Cerebellar cortex (tissue), 1 donor: Measurements from ENCODE around the gene ARHGAP8.
"Not testable (repeated sequence)": the region's sequence is repeated elsewhere in the genome, so short reads cannot be mapped to it uniquely, and the experiment has no call there.

Experiments
- DNase-seq: peaks from one replicate; pipeline ENCODE4 v3.0.0-alpha.2; 2015; ENCODE audit warnings: low spot score

ARHGAP8 gene

GRCh38 chr22:44827666-44828190 is 75.4 kb downstream of the ARHGAP8 start:
- DNase-seq, result no peak

- DNase-seq, result peak; percentile 5
Observed at GRCh38 chr22:44828193-44828592, 75.8 kb downstream of the ARHGAP8 start.

- DNase-seq, result no peak
Observed at GRCh38 chr22:44831885-44832284, 79.5 kb downstream of the ARHGAP8 start.

GRCh38 chr22:44834065-44834464 is 81.7 kb downstream of the ARHGAP8 start:
- DNase-seq, result no peak

- DNase-seq, result no peak
Observed at GRCh38 chr22:44837481-44837880, 85.1 kb downstream of the ARHGAP8 start.

GRCh38 chr22:44838316-44839016 is 86.1 kb downstream of the ARHGAP8 start:
- DNase-seq, result no peak

- no peak for DNase-seq
Observed at GRCh38 chr22:44839061-44839460, 86.7 kb downstream of the ARHGAP8 start.

- no peak for DNase-seq
Observed at GRCh38 chr22:44839721-44840120, 87.3 kb downstream of the ARHGAP8 start.

GRCh38 chr22:44840611-44841322 is 88.4 kb downstream of the ARHGAP8 start:
- no peak for DNase-seq

GRCh38 chr22:44842417-44842816 is 90.0 kb downstream of the ARHGAP8 start:
- DNase-seq, result no peak

- no peak for DNase-seq
Observed at GRCh38 chr22:44845191-44845590, 92.8 kb downstream of the ARHGAP8 start.

- no peak for DNase-seq
Observed at GRCh38 chr22:44845796-44846720, 93.7 kb downstream of the ARHGAP8 start.

- DNase-seq, result no peak
Observed at GRCh38 chr22:44846726-44847275, 94.4 kb downstream of the ARHGAP8 start.

- DNase-seq, result no peak
Observed at GRCh38 chr22:44847380-44847779, 95.0 kb downstream of the ARHGAP8 start.

- no peak for DNase-seq
Observed at GRCh38 chr22:44847892-44848291, 95.5 kb downstream of the ARHGAP8 start.

- no peak for DNase-seq
Observed at GRCh38 chr22:44848296-44848741, 95.9 kb downstream of the ARHGAP8 start.

GRCh38 chr22:44848791-44849420 is 96.5 kb downstream of the ARHGAP8 start:
- DNase-seq, result no peak

GRCh38 chr22:44850946-44851345 is 98.6 kb downstream of the ARHGAP8 start:
- DNase-seq, result no peak

GRCh38 chr22:44854641-44855040 is 102.3 kb downstream of the ARHGAP8 start:
- DNase-seq, result not testable (repeated sequence)

GRCh38 chr22:44855855-44856254 is 103.5 kb downstream of the ARHGAP8 start:
- DNase-seq, result no peak

GRCh38 chr22:44858819-44859218 is 106.4 kb downstream of the ARHGAP8 start:
- not testable (repeated sequence) for DNase-seq
